COR-L47 (cell line): ENCODE data around the gene UBE2L3.
"Not testable (repeated sequence)": the region's sequence is repeated elsewhere in the genome, so short reads cannot be mapped to it uniquely, and the experiment has no call there.

ENCODE experiments used
- DNase-seq: peaks from one replicate; lab custom pipeline; 2025; lab: John Stamatoyannopoulos, UW

Gene UBE2L3

GRCh38 chr22:21567456-21568346, at the start of gene UBE2L3:
TSS of gene UBE2L3 (plus strand) at chr22:21567714. CDS start at chr22:21567745, 31 bp downstream.
- peak; percentile 72 for DNase-seq

- not testable (repeated sequence) for DNase-seq
Measured at GRCh38 chr22:21526705-21527500, 40.6 kb upstream of the UBE2L3 start.

GRCh38 chr22:21531525-21531924, 36.0 kb upstream of the UBE2L3 start:
- not testable (repeated sequence) for DNase-seq

GRCh38 chr22:21532863-21533648, 34.5 kb upstream of the UBE2L3 start:
- DNase-seq: not testable (repeated sequence)

- DNase-seq: not testable (repeated sequence)
Measured at GRCh38 chr22:21539862-21540261, 27.7 kb upstream of the UBE2L3 start.

- not testable (repeated sequence) for DNase-seq
Measured at GRCh38 chr22:21544432-21545322, 22.8 kb upstream of the UBE2L3 start.

- DNase-seq: not testable (repeated sequence)
Measured at GRCh38 chr22:21549558-21549957, 18.0 kb upstream of the UBE2L3 start.

GRCh38 chr22:21550008-21550677, 17.4 kb upstream of the UBE2L3 start:
- not testable (repeated sequence) for DNase-seq

GRCh38 chr22:21550678-21551047, 16.9 kb upstream of the UBE2L3 start:
- DNase-seq: not testable (repeated sequence)

- DNase-seq: not testable (repeated sequence)
Measured at GRCh38 chr22:21551361-21551760, 16.2 kb upstream of the UBE2L3 start, which contains the start of gene RIMBP3C. TSS of gene RIMBP3C (minus strand) at chr22:21551461. CDS start at chr22:21550976, 485 bp downstream.

GRCh38 chr22:21559345-21560125, 8.0 kb upstream of the UBE2L3 start:
- DNase-seq: not testable (repeated sequence)

GRCh38 chr22:21560657-21561056, 6.9 kb upstream of the UBE2L3 start:
- DNase-seq: not testable (repeated sequence)

GRCh38 chr22:21563912-21564311, 3.6 kb upstream of the UBE2L3 start:
- DNase-seq: no peak

GRCh38 chr22:21564411-21564810, 3.1 kb upstream of the UBE2L3 start:
- no peak for DNase-seq

- DNase-seq: no peak
Measured at GRCh38 chr22:21568347-21569075, 997 bp downstream of the UBE2L3 start.

- DNase-seq: not testable (repeated sequence)
Measured at GRCh38 chr22:21569076-21569427, 1.5 kb downstream of the UBE2L3 start.

- no peak for DNase-seq
Measured at GRCh38 chr22:21569459-21570170, 2.1 kb downstream of the UBE2L3 start.

GRCh38 chr22:21570398-21570797, 2.9 kb downstream of the UBE2L3 start:
- no peak for DNase-seq
